ENCODE data around the gene PHOSPHO1.
"Not testable (repeated sequence)": the region's sequence is repeated elsewhere in the genome, so short reads cannot be mapped to it uniquely, and the experiment has no call there.

The PHOSPHO1 gene

GRCh38 chr17:49180303-49180702 lies 50.3 kb downstream of the PHOSPHO1 start:
- peaks cover 12% of the 10 kb centered on the region; the same call in 1 of the 2 replicates for H3K9me3 ChIP-seq (ENCODE audit: insufficient read depth, low read length)
- no peak overlapping the region for H3K9ac ChIP-seq (ENCODE audit: low read length)
- no peaks in the 10 kb centered on the region for H4K20me1 ChIP-seq (ENCODE audit: low read depth, low read length)
- H3K27ac ChIP-seq (ENCODE audit: low read depth, low read length): no peak overlapping the region
- H3K79me2 ChIP-seq (ENCODE audit: insufficient read depth, low read length): no peaks in the 10 kb centered on the region
- no peak overlapping the region for H3K4me3 ChIP-seq (ENCODE audit: insufficient read depth, low read length, poor library complexity, severe bottlenecking)
- no peaks in the 10 kb centered on the region for H3K36me3 ChIP-seq (ENCODE audit: low read length)
- H3F3A ChIP-seq (ENCODE audit: insufficient read depth): no peaks in the 10 kb centered on the region
- H3K9me2 ChIP-seq (replicated peaks; ENCODE audit: insufficient read depth, low read length): no peaks in the 10 kb centered on the region
- no peak overlapping the region for H2AFZ ChIP-seq (ENCODE audit: low read depth, low read length, severe bottlenecking)
- no peak overlapping the region for H3K4me2 ChIP-seq (ENCODE audit: low read depth, low read length, poor library complexity, severe bottlenecking)
- TF ChIP-seq EZH2phosphoT487 (conservative IDR thresholded peaks at IDR 0.05; ENCODE audit: low read length): no peak
- TF ChIP-seq, protein P1, sequence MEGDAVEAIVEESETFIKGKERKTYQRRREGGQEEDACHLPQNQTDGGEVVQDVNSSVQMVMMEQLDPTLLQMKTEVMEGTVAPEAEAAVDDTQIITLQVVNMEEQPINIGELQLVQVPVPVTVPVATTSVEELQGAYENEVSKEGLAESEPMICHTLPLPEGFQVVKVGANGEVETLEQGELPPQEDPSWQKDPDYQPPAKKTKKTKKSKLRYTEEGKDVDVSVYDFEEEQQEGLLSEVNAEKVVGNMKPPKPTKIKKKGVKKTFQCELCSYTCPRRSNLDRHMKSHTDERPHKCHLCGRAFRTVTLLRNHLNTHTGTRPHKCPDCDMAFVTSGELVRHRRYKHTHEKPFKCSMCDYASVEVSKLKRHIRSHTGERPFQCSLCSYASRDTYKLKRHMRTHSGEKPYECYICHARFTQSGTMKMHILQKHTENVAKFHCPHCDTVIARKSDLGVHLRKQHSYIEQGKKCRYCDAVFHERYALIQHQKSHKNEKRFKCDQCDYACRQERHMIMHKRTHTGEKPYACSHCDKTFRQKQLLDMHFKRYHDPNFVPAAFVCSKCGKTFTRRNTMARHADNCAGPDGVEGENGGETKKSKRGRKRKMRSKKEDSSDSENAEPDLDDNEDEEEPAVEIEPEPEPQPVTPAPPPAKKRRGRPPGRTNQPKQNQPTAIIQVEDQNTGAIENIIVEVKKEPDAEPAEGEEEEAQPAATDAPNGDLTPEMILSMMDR (IDR thresholded peaks at IDR 0.05; ENCODE audit: insufficient read depth, low read length, poor library complexity, severe bottlenecking): peak; percentile 86
- H3K27me3 ChIP-seq (ENCODE audit: low read length): no peaks in the 10 kb centered on the region

GRCh38 chr17:49175978-49176377 lies 54.6 kb downstream of the PHOSPHO1 start:
- H3K79me2 ChIP-seq (ENCODE audit: insufficient read depth, low read length); H4K20me1 ChIP-seq (ENCODE audit: low read depth, low read length); H3K27ac ChIP-seq (ENCODE audit: low read depth, low read length); H3K9me3 ChIP-seq (ENCODE audit: insufficient read depth, low read length); H3K36me3 ChIP-seq (ENCODE audit: low read length); H3K4me2 ChIP-seq (ENCODE audit: low read depth, low read length, poor library complexity, severe bottlenecking); H3K4me3 ChIP-seq (ENCODE audit: insufficient read depth, low read length, poor library complexity, severe bottlenecking); H3F3A ChIP-seq (ENCODE audit: insufficient read depth); H3K27me3 ChIP-seq (ENCODE audit: low read length); H3K9ac ChIP-seq (ENCODE audit: low read length); H3K9me2 ChIP-seq (replicated peaks; ENCODE audit: insufficient read depth, low read length); H2AFZ ChIP-seq (ENCODE audit: low read depth, low read length, severe bottlenecking): not testable (repeated sequence)

All from SU-DHL-6 (cell line).